Measurements from ENCODE around the gene WBP11.

WBP11 gene

GRCh38 chr12:14836336-14837210 is 33.3 kb upstream of the WBP11 start:
- H3K4me3 ChIP-seq (replicated peaks; ENCODE audit: insufficient read depth, low read length) = no peak overlapping the region
- peaks cover 5% of the 10 kb centered on the region for H3K27me3 ChIP-seq (ENCODE audit: insufficient read depth, poor library complexity, severe bottlenecking)
- no peak for DNase-seq (ENCODE audit: low read depth in 1 of 2, low spot score in 1 of 2)
- TF ChIP-seq REST (IDR thresholded peaks at IDR 0.05; ENCODE audit: insufficient replicate concordance, low read depth) (no peak), GABPA (IDR thresholded peaks at IDR 0.05; ENCODE audit: low read depth) (no peak), SPI1 (IDR thresholded peaks at IDR 0.05; ENCODE audit: borderline replicate concordance, low read depth) (no peak), POLR2AphosphoS5 (IDR thresholded peaks at IDR 0.05; ENCODE audit: low read depth) (no peak), CTCF (IDR thresholded peaks at IDR 0.05; ENCODE audit: insufficient read depth, low read length) (no peak)
- no peak overlapping the region for H3K27ac ChIP-seq (replicated peaks)

- no peak overlapping the region for H3K27ac ChIP-seq (replicated peaks)
Observed at GRCh38 chr12:14834509-14834908, 31.2 kb upstream of the WBP11 start.

More at GRCh38 chr12:14834509-14834908, 31.2 kb upstream of the WBP11 start:
- TF ChIP-seq SPI1 (IDR thresholded peaks at IDR 0.05; ENCODE audit: borderline replicate concordance, low read depth) (no peak), POLR2AphosphoS5 (IDR thresholded peaks at IDR 0.05; ENCODE audit: low read depth) (no peak), REST (IDR thresholded peaks at IDR 0.05; ENCODE audit: insufficient replicate concordance, low read depth) (no peak), GABPA (IDR thresholded peaks at IDR 0.05; ENCODE audit: low read depth) (no peak), CTCF (IDR thresholded peaks at IDR 0.05; ENCODE audit: insufficient read depth, low read length) (no peak)
- peaks cover 5% of the 10 kb centered on the region for H3K27me3 ChIP-seq (ENCODE audit: insufficient read depth, poor library complexity, severe bottlenecking)
- DNase-seq (ENCODE audit: low read depth in 1 of 2, low spot score in 1 of 2) = no peak
- no peak overlapping the region for H3K4me3 ChIP-seq (replicated peaks; ENCODE audit: insufficient read depth, low read length)

All from HL-60 (cell line).